Middle frontal gyrus (tissue), 1 donor: ENCODE measurements around the gene DCTD.

Experiments
- DNase-seq: peaks from one replicate; pipeline ENCODE4 v3.0.0-alpha.2; 2015; ENCODE audit warnings: low spot score; ENCODE audit errors: extremely low spot score

Gene DCTD

GRCh38 chr4:182893474-182894080 lies 23.6 kb downstream of the DCTD start:
- no peak for DNase-seq

- no peak for DNase-seq
Observed at GRCh38 chr4:182893047-182893446, 24.1 kb downstream of the DCTD start.

GRCh38 chr4:182890202-182890601 lies 27.0 kb downstream of the DCTD start:
- DNase-seq: no peak

GRCh38 chr4:182888891-182889290 lies 28.3 kb downstream of the DCTD start:
- no peak for DNase-seq

- DNase-seq: no peak
Observed at GRCh38 chr4:182886768-182887167, 30.4 kb downstream of the DCTD start.

GRCh38 chr4:182886205-182886604 lies 31.0 kb downstream of the DCTD start:
- no peak for DNase-seq

GRCh38 chr4:182885738-182886077 lies 31.5 kb downstream of the DCTD start:
- DNase-seq: no peak

GRCh38 chr4:182885022-182885737 lies 32.0 kb downstream of the DCTD start:
- DNase-seq: no peak

- DNase-seq: no peak
Observed at GRCh38 chr4:182884040-182884439, 33.1 kb downstream of the DCTD start.

GRCh38 chr4:182883351-182883750 lies 33.8 kb downstream of the DCTD start:
- no peak for DNase-seq

- DNase-seq: no peak
Observed at GRCh38 chr4:182881914-182882313, 35.3 kb downstream of the DCTD start.

GRCh38 chr4:182880387-182881356 lies 36.5 kb downstream of the DCTD start:
- no peak for DNase-seq

GRCh38 chr4:182879913-182880312 lies 37.3 kb downstream of the DCTD start:
- DNase-seq: no peak

- no peak for DNase-seq
Observed at GRCh38 chr4:182878633-182879495, 38.3 kb downstream of the DCTD start.

- DNase-seq: no peak
Observed at GRCh38 chr4:182877326-182877883, 39.8 kb downstream of the DCTD start.

- no peak for DNase-seq
Observed at GRCh38 chr4:182876427-182876826, 40.8 kb downstream of the DCTD start.

GRCh38 chr4:182875453-182876405 lies 41.5 kb downstream of the DCTD start:
- no peak for DNase-seq

GRCh38 chr4:182874797-182875345 lies 42.3 kb downstream of the DCTD start:
- DNase-seq: no peak

GRCh38 chr4:182874304-182874751 lies 42.9 kb downstream of the DCTD start:
- no peak for DNase-seq
